ENCODE results near the gene DCAF12. TPM values are rescaled to one million over a fixed set of nuclear protein-coding genes. Genes with fewer than 3 reads are reported as not detected.

The DCAF12 gene
- total RNA-seq, 1 donor from 2014 or later: 39.9 TPM

GRCh38 chr9:34102796-34103195 lies 23.7 kb downstream of the DCAF12 start:
- H3K27me3 ChIP-seq (ENCODE audit: control insufficient read depth, insufficient read depth, low read length): no peaks in the 10 kb centered on the region
- no peak for TF ChIP-seq CTCF (IDR thresholded peaks at IDR 0.05; ENCODE audit: insufficient read depth, low read length, poor library complexity, severe bottlenecking)
- DNase-seq (ENCODE audit: low read depth): no peak
- H3K4me3 ChIP-seq (ENCODE audit: low read depth, low read length): no peak overlapping the region
- H3K36me3 ChIP-seq (ENCODE audit: control insufficient read depth, insufficient read depth, low read length): peaks cover 1% of the 10 kb centered on the region

- no peaks in the 10 kb centered on the region for H3K27me3 ChIP-seq (ENCODE audit: control insufficient read depth, insufficient read depth, low read length)
- no peak for TF ChIP-seq CTCF (IDR thresholded peaks at IDR 0.05; ENCODE audit: insufficient read depth, low read length, poor library complexity, severe bottlenecking)
- H3K36me3 ChIP-seq (ENCODE audit: control insufficient read depth, insufficient read depth, low read length): peaks cover 1% of the 10 kb centered on the region
- H3K4me3 ChIP-seq (ENCODE audit: low read depth, low read length): no peak overlapping the region
- no peak for DNase-seq (ENCODE audit: low read depth)
Measured at GRCh38 chr9:34098307-34098706, 28.2 kb downstream of the DCAF12 start.

GRCh38 chr9:34097865-34098264 lies 28.6 kb downstream of the DCAF12 start:
- no peak for TF ChIP-seq CTCF (IDR thresholded peaks at IDR 0.05; ENCODE audit: insufficient read depth, low read length, poor library complexity, severe bottlenecking)
- peaks cover 1% of the 10 kb centered on the region for H3K36me3 ChIP-seq (ENCODE audit: control insufficient read depth, insufficient read depth, low read length)
- H3K27me3 ChIP-seq (ENCODE audit: control insufficient read depth, insufficient read depth, low read length): no peaks in the 10 kb centered on the region

DNA sequence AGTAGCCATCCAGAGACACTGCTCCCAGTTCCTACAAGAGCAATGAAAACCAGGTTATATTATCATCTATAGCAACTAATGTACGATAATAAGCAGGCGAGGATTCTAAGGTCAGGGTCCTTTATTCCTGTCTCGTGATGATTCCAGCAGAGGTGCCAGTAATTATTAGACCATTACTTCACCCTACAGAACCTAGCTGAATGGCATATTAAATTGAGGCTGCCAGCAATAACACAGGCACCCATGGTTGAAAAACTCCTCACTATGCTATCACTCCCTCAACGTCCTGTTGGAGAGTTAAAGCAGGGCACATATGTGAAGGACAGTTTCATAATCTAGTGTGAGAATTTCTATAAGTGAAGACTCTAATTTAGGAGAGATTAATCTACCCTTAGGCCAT lies 29.7 kb downstream of the DCAF12 start:
- DNase-seq (ENCODE audit: low read depth): no peak
- Histone ChIP-seq H3K36me3 (ENCODE audit: control insufficient read depth, insufficient read depth, low read length) (peaks cover 1% of the 10 kb centered on the region), H3K27me3 (ENCODE audit: control insufficient read depth, insufficient read depth, low read length) (no peaks in the 10 kb centered on the region), H3K4me3 (ENCODE audit: low read depth, low read length) (no peak overlapping the region)
- TF ChIP-seq CTCF (IDR thresholded peaks at IDR 0.05; ENCODE audit: insufficient read depth, low read length, poor library complexity, severe bottlenecking): no peak

More at GRCh38 chr9:34097865-34098264, 28.6 kb downstream of the DCAF12 start:
- H3K4me3 ChIP-seq (ENCODE audit: low read depth, low read length): no peak overlapping the region
- no peak for DNase-seq (ENCODE audit: low read depth)

GRCh38 chr9:34093578-34093977 lies 32.9 kb downstream of the DCAF12 start:
- Histone ChIP-seq H3K36me3 (ENCODE audit: control insufficient read depth, insufficient read depth, low read length) (peaks cover 1% of the 10 kb centered on the region), H3K27me3 (ENCODE audit: control insufficient read depth, insufficient read depth, low read length) (no peaks in the 10 kb centered on the region), H3K4me3 (ENCODE audit: low read depth, low read length) (no peak overlapping the region)
- TF ChIP-seq CTCF (IDR thresholded peaks at IDR 0.05; ENCODE audit: insufficient read depth, low read length, poor library complexity, severe bottlenecking): no peak
- DNase-seq (ENCODE audit: low read depth): no peak

GRCh38 chr9:34089311-34089710 lies 37.2 kb downstream of the DCAF12 start:
- Histone ChIP-seq H3K27me3 (ENCODE audit: control insufficient read depth, insufficient read depth, low read length) (no peaks in the 10 kb centered on the region), H3K36me3 (ENCODE audit: control insufficient read depth, insufficient read depth, low read length) (no peaks in the 10 kb centered on the region), H3K4me3 (ENCODE audit: low read depth, low read length) (no peak overlapping the region)
- DNase-seq (ENCODE audit: low read depth): no peak
- no peak for TF ChIP-seq CTCF (IDR thresholded peaks at IDR 0.05; ENCODE audit: insufficient read depth, low read length, poor library complexity, severe bottlenecking)

Data from kidney epithelial cell (primary cell).